ENCODE data around the gene CFD.

DNA sequence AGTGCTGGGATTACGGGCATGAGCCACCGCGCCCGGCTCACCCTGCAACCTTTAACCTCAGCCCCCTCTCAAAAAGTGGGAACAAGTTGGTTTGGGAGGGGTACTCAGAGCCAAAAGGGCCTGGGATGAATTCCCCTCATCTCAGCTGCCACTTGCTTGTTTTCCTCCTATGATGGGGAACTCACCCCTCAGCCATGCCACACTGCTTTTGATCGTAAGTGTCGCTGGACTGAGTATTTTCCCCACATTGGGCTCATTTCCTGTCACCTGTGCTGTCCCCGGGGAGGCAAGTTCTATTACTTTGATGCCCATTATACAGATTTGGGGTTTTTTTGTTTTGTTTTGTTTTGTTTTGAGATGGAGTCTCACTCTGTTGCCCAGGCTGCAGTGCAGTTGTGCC is 47.0 kb downstream of the CFD start:
- TF ChIP-seq, protein P1, sequence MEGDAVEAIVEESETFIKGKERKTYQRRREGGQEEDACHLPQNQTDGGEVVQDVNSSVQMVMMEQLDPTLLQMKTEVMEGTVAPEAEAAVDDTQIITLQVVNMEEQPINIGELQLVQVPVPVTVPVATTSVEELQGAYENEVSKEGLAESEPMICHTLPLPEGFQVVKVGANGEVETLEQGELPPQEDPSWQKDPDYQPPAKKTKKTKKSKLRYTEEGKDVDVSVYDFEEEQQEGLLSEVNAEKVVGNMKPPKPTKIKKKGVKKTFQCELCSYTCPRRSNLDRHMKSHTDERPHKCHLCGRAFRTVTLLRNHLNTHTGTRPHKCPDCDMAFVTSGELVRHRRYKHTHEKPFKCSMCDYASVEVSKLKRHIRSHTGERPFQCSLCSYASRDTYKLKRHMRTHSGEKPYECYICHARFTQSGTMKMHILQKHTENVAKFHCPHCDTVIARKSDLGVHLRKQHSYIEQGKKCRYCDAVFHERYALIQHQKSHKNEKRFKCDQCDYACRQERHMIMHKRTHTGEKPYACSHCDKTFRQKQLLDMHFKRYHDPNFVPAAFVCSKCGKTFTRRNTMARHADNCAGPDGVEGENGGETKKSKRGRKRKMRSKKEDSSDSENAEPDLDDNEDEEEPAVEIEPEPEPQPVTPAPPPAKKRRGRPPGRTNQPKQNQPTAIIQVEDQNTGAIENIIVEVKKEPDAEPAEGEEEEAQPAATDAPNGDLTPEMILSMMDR (conservative IDR thresholded peaks at IDR 0.05; ENCODE audit: low read length) = no peak
- no peak for TF ChIP-seq EZH2phosphoT487 (IDR thresholded peaks at IDR 0.05; ENCODE audit: borderline replicate concordance, low read depth, low read length)
